GM21717 (cell line): ENCODE data around the gene PMIS2.

Experiments used
- ATAC-seq: cut with Tn5 transposase; IDR thresholded peaks from one replicate; pipeline ENCODE4 v1.9.1; 2021; ENCODE audit warnings: mild to moderate bottlenecking, moderate library complexity; ENCODE audit not compliant: unreplicated experiment

The PMIS2 gene

GRCh38 chr19:35556025-35556590, 29.9 kb upstream of the PMIS2 start:
- no peak for ATAC-seq

DNA sequence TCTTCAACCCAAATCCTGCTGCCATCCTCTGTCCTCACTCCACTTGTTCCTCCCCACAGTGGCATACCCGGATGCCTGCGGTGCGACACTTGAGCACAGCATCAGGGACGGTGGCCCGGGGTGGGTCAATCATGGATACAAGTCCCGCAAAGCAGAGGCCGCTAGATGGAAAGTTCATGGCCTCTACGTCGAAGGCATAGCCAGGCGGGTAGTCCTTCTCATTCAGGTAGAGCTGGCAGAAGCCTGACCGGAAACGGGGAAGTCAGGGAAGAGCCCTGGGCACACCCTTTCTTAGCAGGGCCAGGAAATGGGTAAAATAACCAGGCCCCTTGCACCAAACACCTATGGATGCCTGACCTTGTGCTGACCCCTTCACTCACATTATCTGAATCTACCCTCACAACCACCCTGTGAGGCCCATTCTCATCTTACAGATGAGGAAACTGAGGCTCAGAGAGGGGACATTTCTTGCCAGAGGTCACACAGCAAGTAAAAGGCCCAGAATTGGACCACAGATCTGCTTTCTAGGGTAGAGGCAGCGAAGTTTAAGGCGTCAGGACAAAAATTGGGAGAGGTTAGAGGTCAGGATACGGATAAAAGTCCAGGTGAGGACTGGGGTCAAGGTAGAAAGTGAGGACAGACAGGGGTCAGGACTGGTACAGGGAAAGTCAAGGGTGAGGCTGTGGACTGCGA, 29.0 kb upstream of the PMIS2 start:
- ATAC-seq = no peak

DNA sequence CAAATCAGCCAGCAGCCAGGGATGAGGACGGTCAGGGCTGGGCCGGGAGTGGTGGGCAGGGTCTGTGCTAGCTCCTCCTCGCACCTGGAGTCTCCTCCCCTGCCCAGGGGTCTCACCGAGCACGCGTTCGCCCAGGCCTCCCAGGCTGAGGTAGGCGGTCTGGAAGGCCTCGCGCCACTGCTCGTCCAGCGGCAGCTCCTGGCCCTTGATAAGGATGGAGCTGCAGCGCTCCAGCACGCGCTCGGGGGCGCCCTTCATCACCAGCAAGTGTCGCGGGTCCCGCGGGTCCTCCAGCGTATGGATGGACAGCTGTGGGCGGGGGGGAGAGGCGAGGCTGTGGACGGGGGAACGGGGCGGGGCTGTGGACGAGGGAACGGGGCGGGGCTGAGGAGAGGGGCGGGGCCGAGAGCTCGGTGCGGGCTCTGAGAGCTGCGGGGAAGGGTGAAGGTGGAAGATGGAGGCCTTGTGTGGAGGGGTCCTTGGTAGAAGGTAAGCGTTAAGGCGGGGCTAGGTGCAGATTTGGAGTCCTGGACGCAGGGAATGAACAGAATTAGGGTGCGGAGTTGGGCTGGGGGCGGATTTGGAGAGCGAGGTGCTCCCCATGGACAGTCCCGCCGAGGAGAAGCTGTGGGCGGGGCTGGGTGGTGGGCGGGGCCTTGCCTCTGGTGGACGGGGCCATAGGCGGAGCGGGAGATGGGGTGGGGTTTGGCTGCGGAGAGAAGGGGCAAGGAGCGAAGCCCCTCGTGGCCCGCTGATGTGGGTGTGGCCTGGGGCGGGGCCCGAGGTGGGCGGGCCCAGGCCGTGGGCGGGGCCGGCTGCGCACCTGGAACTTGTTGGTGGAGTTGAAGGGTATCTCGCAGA, 28.2 kb upstream of the PMIS2 start:
- ATAC-seq = no peak

- no peak for ATAC-seq
Observed at GRCh38 chr19:35558400-35559280, 27.3 kb upstream of the PMIS2 start.

DNA sequence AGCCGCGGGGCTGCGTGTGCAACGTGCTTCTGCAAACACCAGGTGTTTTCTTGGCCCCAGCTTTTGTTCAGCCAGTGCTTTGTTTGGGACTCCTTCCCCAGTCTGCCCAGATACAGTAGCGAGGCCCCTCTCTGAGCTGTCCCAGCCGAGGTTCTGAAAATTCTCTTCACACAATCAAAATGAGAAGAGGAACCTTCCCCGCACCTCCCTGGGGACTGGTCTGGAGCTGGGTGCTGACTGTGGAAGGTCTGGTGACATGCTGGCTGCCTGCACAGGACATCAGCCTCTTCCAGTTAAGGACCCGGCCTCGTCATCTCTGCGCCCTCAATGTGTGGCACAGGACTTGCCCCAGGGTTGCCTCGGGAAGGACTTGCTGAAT, 26.7 kb upstream of the PMIS2 start:
- ATAC-seq = no peak

- ATAC-seq = no peak
Observed at GRCh38 chr19:35559781-35560180, 26.2 kb upstream of the PMIS2 start.

DNA sequence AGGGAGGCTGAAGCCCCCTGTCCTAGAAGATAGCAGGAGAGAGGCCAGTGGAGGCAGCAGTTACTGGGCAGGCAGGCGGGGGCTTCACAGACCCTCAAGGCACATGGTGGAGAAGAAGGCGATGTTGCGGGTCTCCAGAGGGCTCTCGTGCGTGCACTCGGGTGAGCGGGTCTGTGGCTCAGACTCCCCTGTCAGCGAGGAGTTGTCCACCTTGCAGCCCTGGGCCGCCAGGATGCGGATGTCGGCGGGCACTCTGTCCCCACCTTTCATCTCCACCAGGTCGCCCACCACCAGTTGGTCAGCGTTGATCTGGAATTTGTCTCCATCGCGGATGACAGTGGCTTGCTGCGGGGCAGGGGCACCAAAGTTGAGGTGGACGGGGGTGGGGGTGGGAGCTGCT, 25.7 kb upstream of the PMIS2 start:
- no peak for ATAC-seq

DNA sequence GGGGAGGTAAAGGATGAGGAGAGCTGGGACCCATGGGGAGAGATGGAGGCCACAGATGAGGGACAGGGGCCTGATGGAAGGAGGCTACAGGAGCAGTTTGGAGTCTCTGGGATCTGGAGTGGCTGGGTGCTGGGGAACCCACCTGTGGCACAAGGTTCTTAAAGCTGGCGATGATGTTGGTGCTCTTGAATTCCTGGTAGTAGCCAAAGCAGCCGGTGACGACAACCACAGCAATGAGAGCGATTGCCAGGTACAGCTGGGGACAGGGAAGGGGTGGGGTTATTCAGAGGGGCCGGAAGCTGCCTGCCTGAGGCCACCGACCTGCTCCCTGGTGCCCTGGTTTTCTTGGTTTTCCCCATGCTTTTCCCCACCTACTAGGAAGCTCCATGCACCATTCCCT, 25.3 kb upstream of the PMIS2 start:
- no peak for ATAC-seq

GRCh38 chr19:35561436-35561835, 24.5 kb upstream of the PMIS2 start:
- no peak for ATAC-seq

DNA sequence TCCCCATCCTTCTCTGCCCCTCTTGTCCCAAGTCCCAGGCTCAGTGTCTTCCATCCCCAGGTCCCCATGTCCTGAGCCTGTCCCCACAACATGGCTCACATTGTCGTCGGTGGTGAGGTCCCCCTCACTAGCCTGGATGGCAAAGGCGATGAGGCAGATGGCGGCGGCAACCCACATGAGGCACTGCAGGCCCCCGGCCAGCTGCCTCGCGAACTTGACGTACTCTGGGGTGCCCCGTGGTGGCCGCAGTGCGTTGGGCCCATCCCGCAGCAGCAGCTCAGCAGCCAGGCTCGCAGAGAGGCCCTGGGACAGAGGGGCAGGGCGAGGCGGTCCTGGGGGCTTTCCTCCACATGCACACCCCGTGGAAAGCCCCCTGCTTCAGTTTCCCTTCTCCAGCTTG, 23.6 kb upstream of the PMIS2 start:
- ATAC-seq = no peak

GRCh38 chr19:35562776-35563175, 23.2 kb upstream of the PMIS2 start:
- ATAC-seq = no peak

GRCh38 chr19:35563207-35563829, 22.7 kb upstream of the PMIS2 start, which contains the start of gene ATP4A:
ATP4A (minus strand) TSS chr19:35563658; CDS start chr19:35563629, 29 bp downstream.
- no peak for ATAC-seq

DNA sequence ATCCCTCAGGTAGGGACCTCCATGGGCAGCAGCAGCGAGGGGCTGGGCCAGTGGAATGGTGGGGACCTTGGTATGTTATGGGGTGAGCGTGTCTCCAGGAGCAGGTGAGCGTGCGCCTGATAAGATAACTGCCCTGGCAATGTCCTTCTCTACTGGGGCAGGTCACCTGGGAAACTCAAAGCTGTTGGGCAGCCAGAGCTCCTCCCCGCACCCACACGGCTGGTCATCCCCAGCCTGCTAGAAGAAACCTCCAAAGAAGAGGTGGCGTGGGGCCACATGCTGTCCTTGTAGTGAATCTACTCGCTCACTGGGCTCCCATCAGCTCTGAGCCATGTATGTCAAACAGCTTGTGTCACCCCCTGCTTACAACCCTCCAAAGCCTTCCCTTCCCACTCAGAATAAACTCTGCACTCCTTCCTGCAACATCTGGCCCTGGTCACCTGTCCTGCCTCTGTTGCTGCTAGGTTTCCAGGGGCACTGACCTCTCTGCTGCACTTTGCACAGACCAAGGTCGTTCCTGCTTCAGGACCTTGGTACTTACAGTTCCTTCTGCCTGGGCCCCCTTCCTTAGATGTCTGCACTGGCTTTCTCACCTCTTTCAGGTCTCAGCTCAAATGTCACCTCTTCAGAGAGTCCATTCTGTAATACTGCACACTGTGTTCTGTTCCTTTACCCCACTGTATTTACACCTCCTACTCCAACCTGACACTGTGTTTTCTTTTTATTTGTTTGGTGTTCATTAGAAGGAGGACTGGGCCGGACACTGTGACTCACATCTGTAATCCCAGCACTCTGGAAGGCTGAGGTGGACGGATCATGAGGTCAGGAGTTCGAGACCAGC, 20.7 kb upstream of the PMIS2 start:
- ATAC-seq = no peak

DNA sequence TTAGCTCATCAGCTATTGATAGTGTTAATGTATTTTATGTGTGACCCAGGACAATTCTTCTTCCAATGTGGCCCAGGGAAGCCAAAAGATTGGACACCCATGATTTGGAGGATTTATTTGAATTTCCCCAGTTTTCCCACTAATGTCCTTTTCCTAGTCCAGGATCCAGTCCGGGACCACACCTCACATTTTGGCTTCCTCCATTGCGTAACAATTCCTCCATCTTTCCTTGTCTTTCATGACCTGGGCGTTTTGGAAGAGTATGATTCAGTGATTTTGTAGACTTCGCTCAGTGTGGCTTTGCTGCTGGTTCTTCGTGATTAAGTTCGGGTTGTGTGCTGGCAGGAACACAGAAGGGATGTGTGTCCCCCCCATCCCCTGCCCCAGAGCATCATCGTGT, 19.2 kb upstream of the PMIS2 start:
- no peak for ATAC-seq

DNA sequence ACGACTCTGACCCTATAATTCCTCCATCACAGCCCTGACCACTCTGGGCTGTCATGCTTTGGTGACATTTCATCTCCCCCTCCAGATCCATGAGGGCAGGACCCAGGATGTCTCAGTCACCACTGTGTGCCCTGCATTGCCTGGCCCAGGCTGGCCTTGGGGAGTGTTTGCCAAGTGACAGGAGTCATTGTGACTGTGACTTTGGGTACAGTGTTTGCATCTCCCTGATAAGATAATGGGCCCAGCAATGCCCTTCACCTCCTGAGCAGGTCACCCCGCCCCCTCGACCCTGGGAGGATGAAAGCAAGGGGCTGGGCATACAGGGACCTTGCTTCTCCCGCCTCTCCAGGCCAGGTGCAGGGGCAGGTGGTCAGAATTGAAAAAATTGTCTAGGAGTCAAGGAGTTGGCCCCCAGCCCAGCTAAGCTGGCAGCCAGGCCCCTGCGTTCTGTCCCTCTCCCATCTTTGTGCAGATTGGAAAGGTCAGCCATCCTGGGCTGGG, 16.6 kb upstream of the PMIS2 start:
- ATAC-seq = no peak

DNA sequence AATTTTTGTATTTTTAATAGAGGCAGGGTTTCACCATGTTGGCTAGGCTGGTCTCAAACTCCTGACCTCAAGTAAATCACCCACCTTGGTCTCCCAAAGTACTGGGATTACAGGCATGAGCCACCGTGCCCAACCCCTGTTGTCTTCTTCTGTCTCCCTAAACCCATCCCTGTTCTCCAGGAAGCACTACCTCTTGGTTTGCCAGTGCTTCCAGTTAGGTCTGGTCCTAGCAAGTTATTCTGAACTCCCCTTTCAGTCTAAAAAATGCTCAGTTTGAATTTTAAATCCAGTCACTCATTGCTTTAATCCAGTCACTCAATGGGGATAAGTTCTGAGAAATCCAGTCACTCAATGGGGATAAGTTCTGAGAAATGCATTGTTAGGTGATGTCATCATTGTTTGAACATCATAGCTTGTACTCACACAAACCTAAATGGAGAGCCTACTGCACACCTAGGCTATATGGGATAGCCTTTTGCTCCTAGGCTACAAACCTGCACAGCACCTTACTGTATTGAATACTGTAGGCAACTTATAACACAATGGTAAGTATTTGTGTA, 14.5 kb upstream of the PMIS2 start:
- no peak for ATAC-seq

DNA sequence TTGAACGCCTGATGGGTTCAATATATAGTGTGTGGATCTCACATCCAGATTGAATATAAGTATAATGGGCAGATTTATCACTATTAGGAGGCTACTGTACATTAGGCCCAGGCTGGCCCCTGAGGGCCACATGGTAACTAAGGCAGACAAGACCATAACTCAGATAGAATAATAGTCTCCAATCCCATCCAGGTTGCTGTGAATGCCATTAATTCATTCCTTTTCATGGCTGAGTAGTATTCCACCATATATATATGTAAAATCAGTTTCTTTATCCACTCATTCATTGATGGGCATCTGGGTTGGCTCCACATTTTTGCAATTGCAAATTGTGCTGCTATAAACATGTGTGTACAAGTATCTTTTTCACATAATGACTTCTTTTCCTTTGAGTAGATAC, 8.1 kb upstream of the PMIS2 start:
- no peak for ATAC-seq

GRCh38 chr19:35578707-35579106, 7.3 kb upstream of the PMIS2 start:
- ATAC-seq = no peak

DNA sequence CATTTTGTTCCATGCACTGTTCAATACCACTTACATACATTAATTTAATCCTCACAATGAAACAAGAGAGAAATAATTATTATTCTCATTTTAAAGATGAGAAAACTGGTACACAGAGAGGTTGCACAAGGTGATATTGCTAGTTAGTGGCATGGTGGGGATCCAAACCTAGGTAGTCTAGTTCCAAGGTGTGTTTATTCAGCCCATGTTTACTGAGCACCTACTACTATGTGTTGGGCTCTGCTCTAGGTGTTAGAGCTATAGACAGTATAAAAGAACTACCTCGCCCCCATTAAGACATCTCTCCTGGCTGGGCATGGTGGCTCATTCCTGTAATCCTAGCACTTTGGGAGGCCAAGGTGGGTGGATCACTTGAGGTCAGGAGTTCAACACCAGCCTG, 3.2 kb upstream of the PMIS2 start:
- ATAC-seq = no peak
